H1 (cell line): ENCODE results near the gene ODAD3. TPM values are rescaled to one million over a fixed set of nuclear protein-coding genes. Genes with fewer than 3 reads are reported as not detected.

ENCODE experiments used
- CTCF ChIA-PET: fragments of 300-600 bp; sonication (Branson Sonifier 250); formaldehyde crosslinking; loops from one replicate; lab custom pipeline; 2021; ENCODE audit not compliant: partially characterized antibody; lab: Charles Lee
- POLR2A ChIA-PET: fragments of 300-600 bp; sonication (Branson Sonifier 250); formaldehyde crosslinking; loops from one replicate; lab custom pipeline; 2021; ENCODE audit warnings: inconsistent platforms; ENCODE audit not compliant: partially characterized antibody; lab: Charles Lee
- DNase-seq, 2 experiments: peaks; one replicate each; pipeline versions ENCODE4 v3.0.0 to v3.0.0-alpha.2; 2010 to 2022; ENCODE audit warnings: low spot score in 2 of 2, low read depth in 1 of 2, mixed read lengths in 1 of 2
- FAIRE-seq: peaks from 2 replicates; lab custom pipeline; 2011; peaks lifted over from hg19 to GRCh38; lab: Jason Lieb, UNC
- H2AFZ ChIP-seq: 2 replicates; pipeline ENCODE4 v1.8.1; 2012; ENCODE audit warnings: low read length, inconsistent platforms
- H2AK5ac ChIP-seq: 2 replicates; pipeline ENCODE4 v1.6.1; 2013; ENCODE audit warnings: low read depth, low read length
- H2BK120ac ChIP-seq: replicated peaks from 2 replicates; pipeline ENCODE3; 2013; ENCODE audit warnings: low read depth, low read length, inconsistent platforms
- H2BK12ac ChIP-seq: 2 replicates; pipeline ENCODE4 v1.6.1; 2013; ENCODE audit warnings: low read depth, low read length
- H2BK15ac ChIP-seq: 2 replicates; pipeline ENCODE4 v1.6.1; 2013; ENCODE audit warnings: low read length
- H2BK20ac ChIP-seq: 2 replicates; pipeline ENCODE4 v1.6.1; 2013; ENCODE audit warnings: low read length
- H2BK5ac ChIP-seq: 2 replicates; pipeline ENCODE4 v1.6.1; 2013; ENCODE audit warnings: low read depth, low read length
- H3K14ac ChIP-seq: 2 replicates; pipeline ENCODE4 v1.6.1; 2013; ENCODE audit warnings: inconsistent platforms; ENCODE audit not compliant: insufficient read length
- H3K18ac ChIP-seq: 2 replicates; pipeline ENCODE4 v1.6.1; 2013; ENCODE audit warnings: low read length; ENCODE audit errors: extremely low read depth
- H3K23ac ChIP-seq: 2 replicates; pipeline ENCODE4 v1.6.1; 2013; ENCODE audit warnings: inconsistent platforms; ENCODE audit not compliant: insufficient read length
- H3K23me2 ChIP-seq: 2 replicates; pipeline ENCODE4 v1.6.1; 2013; ENCODE audit warnings: low read depth, low read length
- H3K27ac ChIP-seq: 2 replicates; pipeline ENCODE4 v1.6.1; 2011; ENCODE audit warnings: low read depth, low read length, inconsistent platforms
- H3K27me3 ChIP-seq, 4 experiments: replicated peaks in 1 of 4; 1 replicate in 1 of 4; 2 replicates in 3 of 4; pipeline versions ENCODE4 v1.6.1 to v1.8.1; 2011 to 2013; ENCODE audit warnings: low read length in 3 of 4, mild to moderate bottlenecking in 3 of 4, inconsistent platforms in 2 of 4, mixed read lengths in 2 of 4, moderate library complexity in 1 of 4; ENCODE audit not compliant: control insufficient read depth in 3 of 4, insufficient read depth in 3 of 4; ENCODE audit errors: extremely low read depth in 1 of 4
- H3K36me3 ChIP-seq, 4 experiments: 2 replicates each; pipeline versions ENCODE4 v1.6.1 to v1.8.1; 2011 to 2013; ENCODE audit warnings: mild to moderate bottlenecking in 4 of 4, low read length in 3 of 4, moderate library complexity in 2 of 4, control low read depth in 1 of 4, inconsistent platforms in 1 of 4; ENCODE audit not compliant: insufficient read depth in 4 of 4, control insufficient read depth in 2 of 4
- H3K4ac ChIP-seq: replicated peaks from 2 replicates; pipeline ENCODE3; 2013; ENCODE audit warnings: low read length, low read depth, mixed read lengths, inconsistent platforms; ENCODE audit not compliant: insufficient read length
- H3K4me1 ChIP-seq, 4 experiments: replicated peaks in 1 of 4; 1 replicate in 1 of 4; 2 replicates in 3 of 4; pipeline versions ENCODE4 v1.6.1 to v1.8.1; 2011 to 2013; ENCODE audit warnings: low read length in 3 of 4, inconsistent platforms in 2 of 4, mixed read lengths in 1 of 4; ENCODE audit not compliant: insufficient read depth in 4 of 4, control insufficient read depth in 3 of 4
- H3K4me2 ChIP-seq, 2 experiments: 2 replicates each; pipeline versions ENCODE4 v1.6.1 to v1.8.1; 2011 to 2013; ENCODE audit warnings: low read depth in 2 of 2, low read length in 2 of 2, control low read depth in 1 of 2, inconsistent platforms in 1 of 2, mild to moderate bottlenecking in 1 of 2; ENCODE audit not compliant: insufficient read depth in 1 of 2
- H3K4me3 ChIP-seq, 4 experiments: fragments of 200-600, 300-600 bp in 1 of 4; sonication (generic), shearing (Covaris generic), sonication (Bioruptor Twin) in 1 of 4; 2 replicates each; pipeline versions ENCODE4 v1.5.1 to v1.8.1; 2011 to 2016; ENCODE audit warnings: low read length in 4 of 4, low read depth in 3 of 4, control low read depth in 2 of 4, inconsistent platforms in 2 of 4, mild to moderate bottlenecking in 2 of 4, mixed read lengths in 1 of 4, moderate library complexity in 1 of 4; ENCODE audit not compliant: insufficient read depth in 2 of 4; ENCODE audit errors: extremely low read depth in 1 of 4
- H3K56ac ChIP-seq: replicated peaks from 2 replicates; pipeline ENCODE3; 2013; ENCODE audit warnings: low read depth, mild to moderate bottlenecking, mixed read lengths, low read length, inconsistent platforms; ENCODE audit not compliant: insufficient read length
- H3K79me1 ChIP-seq: 2 replicates; pipeline ENCODE4 v1.6.1; 2013; ENCODE audit warnings: low read depth, low read length, control low read depth
- H3K79me2 ChIP-seq, 2 experiments: 2 replicates each; pipeline versions ENCODE4 v1.6.1 to v1.8.1; 2012 to 2013; ENCODE audit warnings: low read length in 2 of 2, mild to moderate bottlenecking in 2 of 2, inconsistent platforms in 1 of 2; ENCODE audit not compliant: insufficient read depth in 2 of 2, control insufficient read depth in 1 of 2
- H3K9ac ChIP-seq, 4 experiments: replicated peaks in 1 of 4; 1 replicate in 1 of 4; 2 replicates in 3 of 4; pipeline versions ENCODE4 v1.6.1 to v1.8.1; 2011 to 2013; ENCODE audit warnings: low read depth in 3 of 4, low read length in 3 of 4, control low read depth in 2 of 4, mild to moderate bottlenecking in 2 of 4, moderate library complexity in 2 of 4, inconsistent platforms in 1 of 4; ENCODE audit errors: extremely low read depth in 1 of 4
- H3K9me3 ChIP-seq, 2 experiments: 2 replicates each; pipeline versions ENCODE4 v1.6.1 to v1.8.1; 2012 to 2013; ENCODE audit warnings: mild to moderate bottlenecking in 2 of 2, moderate library complexity in 2 of 2, control low read depth in 1 of 2, inconsistent platforms in 1 of 2, low read depth in 1 of 2, low read length in 1 of 2, mixed read lengths in 1 of 2; ENCODE audit not compliant: insufficient read depth in 2 of 2
- H4K20me1 ChIP-seq, 2 experiments: replicated peaks in 1 of 2; 2 replicates each; pipeline versions ENCODE3 to v1.8.1; 2011 to 2013; ENCODE audit warnings: inconsistent platforms in 2 of 2, low read length in 2 of 2, mild to moderate bottlenecking in 1 of 2; ENCODE audit not compliant: insufficient read depth in 2 of 2, control insufficient read depth in 1 of 2
- H4K5ac ChIP-seq: 2 replicates; pipeline ENCODE4 v1.6.1; 2013; ENCODE audit warnings: low read length, low read depth, mixed read lengths, inconsistent platforms; ENCODE audit not compliant: insufficient read length
- H4K8ac ChIP-seq: 2 replicates; pipeline ENCODE4 v1.8.0; 2013; ENCODE audit warnings: mild to moderate bottlenecking, moderate library complexity, low read length, inconsistent platforms; ENCODE audit not compliant: insufficient read depth; ENCODE audit errors: extremely low read depth
- H4K91ac ChIP-seq: replicated peaks from 2 replicates; pipeline ENCODE3; 2013; ENCODE audit warnings: low read length, mixed read lengths, inconsistent platforms; ENCODE audit not compliant: insufficient read length
- CBX5 ChIP-seq: fragments of 300-800, 300-1000 bp; sonication (generic); IDR thresholded peaks from 2 replicates; pipeline ENCODE4 v1.7.1; 2016; ENCODE audit warnings: antibody characterized with exemption, low read length, low read depth
- SAP30 ChIP-seq: fragments of 300-600 bp; sonication (generic); IDR thresholded peaks from 2 replicates; pipeline ENCODE4 v1.7.1; 2012; ENCODE audit warnings: low read length, moderate library complexity, mild to moderate bottlenecking, inconsistent platforms; ENCODE audit not compliant: insufficient read depth, insufficient replicate concordance
- WGBS, 2 experiments: shearing (Covaris generic) in 1 of 2; methylation state at CpG; one replicate each; pipeline versions ENCODE4 v1.1.6 to v1.1.7; 2013 to 2015; ENCODE audit warnings: low lambda C conversion rate in 2 of 2, mixed read lengths in 2 of 2, inconsistent platforms in 1 of 2, low coverage in 1 of 2, missing lambda C conversion rate in 1 of 2; ENCODE audit not compliant: insufficient replicate concordance in 2 of 2, insufficient coverage in 1 of 2, insufficient read length in 1 of 2; ENCODE audit errors: extremely low coverage in 1 of 2, missing lambda C conversion rate in 1 of 2; 5-methylcytosine and 5-hydroxymethylcytosine counted together
- polyA plus RNA-seq, 7 experiments: library from polyadenylated mRNA; depleted of rRNA in 3 of 7; stranded (reverse) in 5 of 7; unstranded in 2 of 7; fragments of >200 nt in 5 of 7; fragments of 200-250 nt in 2 of 7; gene quantifications; 1 replicate in 5 of 7; 2 replicates in 1 of 7; 4 replicates in 1 of 7; pipeline versions ENCODE4 v1.2.1 to v1.2.3, GENCODE V29; 2011 to 2013; ENCODE audit warnings: missing spikeins in 2 of 7, mixed read lengths in 2 of 7
- total RNA-seq: library from RNA; stranded (reverse); fragmentation: NEBNext Ultra II Directional; extraction: Animal tissue kit (Norgen Biotek cat#: 25700); gene quantifications from 2 replicates; pipeline ENCODE4 v1.2.1, GENCODE V29; 2021
- TF ChIP-seq, protein P1 (sequence below): IDR thresholded peaks from 2 replicates; pipeline ENCODE4 v1.6.1; 2012; ENCODE audit warnings: inconsistent platforms

The ODAD3 gene
- total and polyA plus RNA-seq, 2 of the 8 experiments (the other 6 are each of a cell fraction or from before 2014, with no cell fraction given), result 2.1 to 2.2 TPM

DNA sequence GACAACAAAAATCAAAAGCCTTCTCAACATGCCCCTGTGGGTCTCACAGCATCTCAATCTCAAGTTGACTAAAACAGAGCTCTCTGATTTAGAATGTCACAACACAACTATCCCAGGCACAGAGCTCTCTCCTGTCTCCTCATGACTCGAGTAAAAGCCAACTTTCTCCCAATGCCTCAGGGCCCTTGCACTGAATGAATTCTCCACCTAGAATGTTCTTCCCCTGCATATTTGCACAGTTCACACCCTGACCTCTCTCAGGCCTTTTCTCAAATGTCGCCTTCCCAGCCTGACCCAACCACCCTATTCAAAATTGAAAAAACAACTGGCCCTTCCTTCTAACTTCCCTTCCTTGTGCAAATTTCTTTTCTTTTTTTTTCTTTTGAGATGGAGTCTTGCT lies 64.2 kb downstream of the ODAD3 start:
- no peak overlapping the region for H3K4me2 ChIP-seq
- CTCF ChIA-PET, result interaction anchor here (0.6 to 7.0 kb wide), 3 partner anchors 10 to 51 kb away, joined by 3 to 49 read pairs (median 12); partner anchors contain the start of gene EPOR
- WGBS, 2 experiments, result 91% methylated on average over 2 of the region's 2 CpGs; no CpG with 5 or more reads in 1 of the 2 experiments

More for the DNA sequence above, 64.2 kb downstream of the ODAD3 start:
- H3K23ac ChIP-seq, result no peak overlapping the region
- H3K36me3 ChIP-seq, result peaks cover 0 to 3% (median 0%) of the 10 kb centered on the region in 4 experiments; a peak in 1 of 8 replicates
- H3K79me2 ChIP-seq, result no peaks in the 10 kb centered on the region
- FAIRE-seq (no peak), DNase-seq (no peak)
- H3K79me1 ChIP-seq, result no peaks in the 10 kb centered on the region
- no peak overlapping the region for H2BK120ac ChIP-seq
- no peak overlapping the region for H3K4ac ChIP-seq
- H3K23me2 ChIP-seq, result peaks cover 6% of the 10 kb centered on the region
- H3K56ac ChIP-seq, result no peak overlapping the region
- H3K4me3 ChIP-seq, result no peak overlapping the region
- H2AK5ac ChIP-seq, result no peak overlapping the region
- no peaks in the 10 kb centered on the region for H3K9me3 ChIP-seq
- POLR2A ChIA-PET, result interaction anchor here (0.8 to 1.0 kb wide), 5 partner anchors 10 to 228 kb away, joined by 3 to 4 read pairs (median 3); no protein-coding TSS in a partner anchor
- H2BK5ac ChIP-seq, result no peak overlapping the region
- peaks cover 0 to 3% of the 10 kb centered on the region in 2 experiments for H4K20me1 ChIP-seq
- H2BK12ac ChIP-seq, result no peak overlapping the region
- H2AFZ ChIP-seq, result no peak overlapping the region
- H3K27ac ChIP-seq, result no peak overlapping the region
- no peak overlapping the region for H3K9ac ChIP-seq
- H4K91ac ChIP-seq, result no peak overlapping the region
- no peak for TF ChIP-seq CBX5
- TF ChIP-seq SAP30, result no peak
- TF ChIP-seq, protein P1, sequence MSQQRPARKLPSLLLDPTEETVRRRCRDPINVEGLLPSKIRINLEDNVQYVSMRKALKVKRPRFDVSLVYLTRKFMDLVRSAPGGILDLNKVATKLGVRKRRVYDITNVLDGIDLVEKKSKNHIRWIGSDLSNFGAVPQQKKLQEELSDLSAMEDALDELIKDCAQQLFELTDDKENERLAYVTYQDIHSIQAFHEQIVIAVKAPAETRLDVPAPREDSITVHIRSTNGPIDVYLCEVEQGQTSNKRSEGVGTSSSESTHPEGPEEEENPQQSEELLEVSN, result no peak
- no peak overlapping the region for H2BK20ac ChIP-seq
- no peak overlapping the region for H4K8ac ChIP-seq
- peaks cover 0 to 8% (median 7%) of the 10 kb centered on the region in 4 experiments; a peak in 6 of 7 replicates for H3K4me1 ChIP-seq
- H3K14ac ChIP-seq, result no peak overlapping the region
- no peak overlapping the region for H2BK15ac ChIP-seq
- H4K5ac ChIP-seq, result no peak overlapping the region
- no peak overlapping the region for H3K18ac ChIP-seq
- H3K27me3 ChIP-seq, result no peaks in the 10 kb centered on the region
